GM18499 (cell line): ENCODE results near the gene TBX1.

Experiments
- ATAC-seq: cut with Tn5 transposase; IDR thresholded peaks from one replicate; pipeline ENCODE4 v1.9.1; 2021; ENCODE audit warnings: moderate number of reproducible peaks; ENCODE audit not compliant: insufficient read depth, unreplicated experiment

The TBX1 gene

DNA sequence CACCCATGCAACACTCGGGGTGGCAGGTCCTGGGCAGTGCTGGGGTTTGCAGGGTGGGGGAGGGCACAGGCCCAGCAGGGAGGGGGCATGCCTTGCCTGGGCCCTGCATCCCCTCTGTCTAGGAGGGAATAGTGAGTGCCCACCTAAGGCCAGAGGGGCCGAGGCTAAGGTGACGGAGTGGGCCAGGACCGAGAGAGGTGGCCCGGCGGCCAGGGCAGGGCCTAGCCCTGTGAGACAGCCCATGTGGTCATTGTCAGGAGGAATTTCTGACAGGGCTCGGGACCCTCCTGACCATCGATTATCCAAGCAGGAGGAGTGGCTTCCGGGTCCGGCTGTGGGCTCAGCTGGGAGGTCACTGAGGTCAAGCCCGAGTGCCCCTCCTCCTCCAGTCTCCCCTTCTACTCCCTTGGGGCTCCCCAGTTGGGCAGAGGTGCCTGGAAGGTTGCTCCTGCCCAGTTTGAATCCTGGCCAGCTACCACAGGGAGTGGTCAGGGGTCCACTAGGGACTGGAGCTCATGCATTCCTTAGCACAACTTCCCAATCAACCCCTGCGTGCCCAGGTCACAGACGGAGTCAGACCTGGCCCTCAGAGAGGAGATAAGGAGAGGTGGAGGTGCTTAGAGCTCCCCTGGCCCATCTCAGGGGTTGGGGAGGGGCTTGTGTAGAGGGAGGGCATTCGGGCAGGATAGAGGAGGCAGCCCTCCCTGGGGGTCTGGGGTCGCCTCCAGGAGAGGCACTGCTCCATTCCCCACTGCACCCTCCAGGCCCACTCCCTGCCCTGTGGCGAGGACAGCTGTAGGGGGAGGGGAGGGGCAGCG, 22.5 kb upstream of the TBX1 start:
- ATAC-seq: no peak

DNA sequence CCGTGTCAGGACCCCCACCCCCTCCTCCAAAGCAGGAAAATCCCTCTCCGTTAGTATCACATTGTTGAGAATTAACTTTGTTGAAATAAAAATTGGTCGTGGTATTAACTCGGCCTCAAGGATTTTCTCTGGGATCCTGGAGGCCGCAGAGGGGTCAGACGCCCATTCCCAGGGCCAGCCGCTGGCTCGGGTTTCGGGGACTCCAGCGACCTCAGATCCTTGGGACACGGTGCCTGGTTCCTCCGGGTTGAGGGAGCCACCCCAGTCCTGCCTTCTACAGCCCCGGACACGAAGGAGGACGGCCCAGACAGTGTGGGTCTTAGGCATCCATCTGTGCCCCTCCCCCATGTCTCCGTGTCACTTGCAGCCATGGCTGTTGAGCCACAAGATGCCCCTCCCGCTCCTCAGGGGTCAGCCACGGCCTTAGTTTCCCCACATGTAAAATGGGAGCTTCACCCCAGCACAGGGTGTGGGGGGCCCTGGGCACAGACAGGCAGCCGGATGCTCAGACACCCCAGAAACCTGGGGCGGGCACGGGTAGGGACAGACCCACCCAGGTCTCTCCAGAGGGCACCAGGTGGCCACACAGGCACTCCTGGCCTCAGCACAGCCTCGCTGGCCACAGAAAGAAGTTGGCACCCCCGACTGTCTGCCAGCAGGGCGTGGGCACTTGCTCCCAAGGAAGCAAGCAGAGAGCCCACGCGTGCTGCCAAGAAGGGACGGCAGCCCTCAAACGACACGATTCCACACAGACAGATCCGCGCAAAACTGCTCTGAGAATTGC, 21.7 kb upstream of the TBX1 start:
- ATAC-seq: no peak

DNA sequence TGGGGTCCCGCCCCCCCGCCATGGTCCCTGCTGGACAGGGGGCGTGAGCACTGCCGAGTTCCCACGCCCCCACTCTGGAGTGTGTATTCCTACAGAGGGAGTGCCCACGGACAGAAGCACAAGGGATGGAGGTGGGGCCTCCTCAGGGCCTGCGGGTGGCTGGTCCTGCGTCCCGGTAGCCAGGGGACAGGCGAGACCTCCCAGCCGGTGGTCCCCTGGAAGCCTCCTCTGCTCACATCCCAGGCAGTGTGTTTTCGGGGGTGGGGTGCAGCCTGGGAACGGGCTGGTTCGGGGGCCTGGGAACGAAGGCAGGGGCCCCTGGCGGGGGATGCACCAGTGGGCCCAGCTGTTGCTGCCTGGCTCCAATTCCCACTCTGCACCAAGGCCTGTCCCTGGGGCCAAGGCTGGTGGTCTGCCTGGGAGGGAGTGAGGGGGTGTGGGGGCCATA, 21.1 kb upstream of the TBX1 start:
- no peak for ATAC-seq

DNA sequence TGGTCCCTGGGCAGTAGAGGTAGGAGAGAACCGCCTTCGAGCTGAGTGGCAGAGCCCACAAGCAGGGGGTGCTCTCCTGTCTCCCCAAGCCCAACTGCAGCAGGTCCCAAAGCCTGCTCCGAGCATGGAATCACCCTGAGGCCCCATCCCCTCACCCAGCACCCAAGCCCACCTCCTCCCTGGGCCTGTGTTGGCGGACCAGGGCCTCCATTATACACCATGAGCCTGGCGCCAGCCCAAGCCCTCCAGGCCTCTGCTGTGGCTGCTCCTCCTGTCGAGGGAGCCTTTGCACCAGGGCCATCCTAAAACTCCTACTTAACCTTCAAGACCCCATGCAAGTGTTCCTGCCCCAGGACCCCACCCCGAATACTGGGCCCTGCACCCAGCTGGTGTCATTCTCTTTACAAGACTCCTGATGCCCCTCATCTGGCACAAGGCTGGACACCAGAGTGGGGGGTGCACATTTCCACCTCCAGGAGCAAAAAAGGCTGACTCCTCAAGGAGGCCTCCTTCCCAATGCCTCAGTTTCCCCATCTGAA, 20.6 kb upstream of the TBX1 start:
- ATAC-seq: no peak

DNA sequence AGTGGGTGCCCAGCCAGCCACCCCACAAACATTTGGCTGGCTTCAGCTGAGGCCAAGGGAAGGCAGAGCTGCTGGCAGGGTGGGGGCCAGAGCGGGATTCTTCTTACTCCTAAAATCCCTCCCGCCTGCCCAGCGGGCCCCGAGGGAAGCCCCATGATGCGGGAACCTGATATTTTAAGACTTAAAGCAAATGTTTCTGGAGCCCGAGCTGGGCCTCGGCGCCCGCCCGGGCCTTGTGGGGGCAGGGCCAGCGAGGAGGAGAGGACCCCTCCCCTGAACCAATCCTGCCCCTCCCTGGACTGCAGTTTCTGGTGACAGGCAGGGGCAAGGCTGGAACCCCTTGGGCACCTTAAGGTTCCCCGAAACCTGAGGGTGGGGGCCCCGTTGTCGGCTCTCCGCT, 20.0 kb upstream of the TBX1 start:
- no peak for ATAC-seq

DNA sequence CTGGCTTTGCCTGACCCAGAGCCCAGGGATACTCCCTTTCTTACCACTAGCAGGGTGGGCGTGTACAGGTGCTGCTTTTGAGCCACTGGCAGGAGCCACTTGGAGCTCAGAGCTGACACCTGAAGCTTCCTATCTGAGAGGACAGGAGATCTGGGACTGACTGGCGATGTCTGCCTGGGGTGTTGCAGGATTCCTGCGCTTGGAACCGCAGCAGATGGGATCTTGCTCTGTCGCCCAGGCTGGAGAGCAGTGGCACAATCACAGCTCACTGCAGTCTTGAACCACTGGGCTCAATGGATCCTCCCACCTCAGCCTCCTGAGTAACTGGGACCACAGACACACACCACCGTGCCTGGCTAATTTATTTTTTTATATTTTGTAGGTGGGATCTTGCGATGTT, 19.5 kb upstream of the TBX1 start:
- ATAC-seq: no peak

DNA sequence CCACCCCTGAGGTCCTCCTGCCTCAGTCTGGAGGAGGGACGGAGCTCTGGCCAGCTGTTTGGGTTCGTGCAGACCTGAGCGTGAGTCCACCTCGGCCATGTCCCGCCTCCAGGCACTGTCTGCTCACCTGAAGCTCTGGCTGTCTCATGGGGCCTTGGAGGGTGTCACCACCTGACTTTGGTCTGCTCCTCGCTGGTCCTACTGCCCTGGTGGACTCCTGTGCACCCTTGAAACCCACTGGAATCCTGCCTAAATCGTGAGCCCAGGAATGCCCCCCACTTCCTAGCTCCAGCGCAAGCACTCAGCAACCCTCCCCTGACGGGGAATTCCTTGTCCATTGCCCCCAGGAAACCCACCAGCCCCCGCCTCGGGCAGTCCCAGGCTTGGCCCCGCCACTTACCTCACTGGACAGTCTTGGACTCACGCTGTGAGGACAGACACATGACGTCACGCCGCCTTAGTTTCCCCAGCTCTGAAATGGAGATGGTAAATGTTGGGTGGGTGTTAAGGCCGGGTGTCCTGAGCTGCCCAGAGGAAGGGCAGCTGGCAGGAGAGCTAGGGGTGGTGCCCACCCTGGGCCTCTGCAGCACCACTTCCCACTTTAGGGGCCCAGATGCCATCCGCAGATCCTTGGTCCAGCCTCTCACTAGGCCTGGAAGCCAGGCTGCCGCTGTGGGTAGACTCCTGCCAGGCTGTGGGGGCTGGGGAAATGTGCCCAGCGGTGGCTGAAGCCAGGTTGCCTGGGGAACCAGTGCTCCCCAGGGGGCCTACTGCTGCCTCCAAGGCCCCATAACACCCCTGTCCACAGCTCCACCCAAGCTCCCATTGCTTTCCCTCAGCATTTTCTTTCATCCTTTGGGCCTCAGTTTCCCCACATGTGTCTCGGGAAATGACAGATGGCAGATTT, 18.2 kb upstream of the TBX1 start:
- ATAC-seq: no peak

DNA sequence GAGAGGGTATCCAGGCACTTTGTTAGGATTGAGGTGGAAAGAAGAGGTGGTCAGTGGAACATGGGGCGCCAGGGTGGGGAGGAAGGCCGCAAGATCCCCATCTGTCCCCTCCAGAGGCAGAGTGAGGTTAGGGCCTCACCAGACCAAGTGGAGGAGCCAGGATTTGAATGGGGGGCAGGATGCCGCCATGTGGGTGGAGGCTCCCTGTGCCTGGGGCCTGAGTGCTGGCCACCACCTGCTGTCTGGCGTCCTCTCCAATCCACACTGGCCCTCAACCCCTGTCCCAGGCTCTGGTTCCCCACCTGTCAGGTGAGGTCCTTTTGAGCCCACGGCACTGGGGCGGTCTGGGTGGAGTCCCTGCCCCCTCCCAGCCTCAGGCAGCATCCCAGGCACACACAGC, 17.5 kb upstream of the TBX1 start:
- ATAC-seq: no peak

DNA sequence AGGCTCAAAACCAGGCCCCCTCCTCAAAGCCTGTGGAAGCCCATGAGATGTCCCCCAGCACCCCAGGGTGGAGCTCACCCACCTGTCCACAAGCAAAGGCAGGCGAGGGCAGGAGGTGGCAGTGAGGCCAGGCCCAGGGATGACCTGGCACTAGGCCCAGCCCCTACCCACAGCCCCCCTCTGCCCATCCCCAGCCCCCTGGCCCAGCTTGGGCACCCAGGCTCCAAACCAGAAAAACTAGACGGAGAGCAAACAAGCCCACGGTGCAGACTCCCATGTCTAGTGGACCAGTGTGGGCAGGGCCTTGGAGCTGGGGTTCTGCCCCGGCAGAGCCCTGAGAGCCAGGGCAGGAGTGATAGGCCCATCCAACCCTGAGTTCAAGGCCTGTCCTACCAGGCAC, 16.9 kb upstream of the TBX1 start:
- ATAC-seq: no peak

DNA sequence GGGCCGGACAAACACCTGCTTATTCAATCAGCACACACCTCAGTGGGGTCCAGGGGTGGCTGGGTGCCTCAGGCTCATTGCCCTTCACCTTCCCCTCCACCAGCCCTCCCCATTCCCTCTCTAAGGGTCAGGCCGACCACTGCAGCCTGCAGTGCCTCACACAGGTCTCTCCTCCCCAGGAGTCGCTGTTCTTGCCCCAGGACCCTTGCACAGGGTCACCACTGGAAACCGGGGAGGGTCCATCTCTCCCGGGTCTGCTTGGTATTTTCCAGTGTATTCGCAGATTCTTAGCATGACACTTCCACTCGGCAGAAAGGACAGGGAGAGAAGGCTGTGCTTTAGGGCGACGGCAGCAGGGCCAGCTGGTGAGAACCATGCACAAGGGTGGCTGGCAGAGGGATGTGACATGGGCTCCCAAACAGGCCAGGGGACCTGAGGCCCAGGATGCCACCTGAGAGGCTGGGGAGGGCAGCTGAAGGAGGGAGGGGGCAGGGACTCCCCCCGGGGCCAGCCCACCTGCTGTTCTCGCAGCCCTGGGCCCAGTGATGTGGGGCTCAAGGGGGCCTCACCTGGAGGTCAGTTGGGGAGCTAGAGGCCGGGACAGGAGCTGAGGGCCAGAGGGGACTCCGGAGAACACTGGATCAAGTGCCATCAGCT, 16.1 kb upstream of the TBX1 start:
- ATAC-seq: no peak

DNA sequence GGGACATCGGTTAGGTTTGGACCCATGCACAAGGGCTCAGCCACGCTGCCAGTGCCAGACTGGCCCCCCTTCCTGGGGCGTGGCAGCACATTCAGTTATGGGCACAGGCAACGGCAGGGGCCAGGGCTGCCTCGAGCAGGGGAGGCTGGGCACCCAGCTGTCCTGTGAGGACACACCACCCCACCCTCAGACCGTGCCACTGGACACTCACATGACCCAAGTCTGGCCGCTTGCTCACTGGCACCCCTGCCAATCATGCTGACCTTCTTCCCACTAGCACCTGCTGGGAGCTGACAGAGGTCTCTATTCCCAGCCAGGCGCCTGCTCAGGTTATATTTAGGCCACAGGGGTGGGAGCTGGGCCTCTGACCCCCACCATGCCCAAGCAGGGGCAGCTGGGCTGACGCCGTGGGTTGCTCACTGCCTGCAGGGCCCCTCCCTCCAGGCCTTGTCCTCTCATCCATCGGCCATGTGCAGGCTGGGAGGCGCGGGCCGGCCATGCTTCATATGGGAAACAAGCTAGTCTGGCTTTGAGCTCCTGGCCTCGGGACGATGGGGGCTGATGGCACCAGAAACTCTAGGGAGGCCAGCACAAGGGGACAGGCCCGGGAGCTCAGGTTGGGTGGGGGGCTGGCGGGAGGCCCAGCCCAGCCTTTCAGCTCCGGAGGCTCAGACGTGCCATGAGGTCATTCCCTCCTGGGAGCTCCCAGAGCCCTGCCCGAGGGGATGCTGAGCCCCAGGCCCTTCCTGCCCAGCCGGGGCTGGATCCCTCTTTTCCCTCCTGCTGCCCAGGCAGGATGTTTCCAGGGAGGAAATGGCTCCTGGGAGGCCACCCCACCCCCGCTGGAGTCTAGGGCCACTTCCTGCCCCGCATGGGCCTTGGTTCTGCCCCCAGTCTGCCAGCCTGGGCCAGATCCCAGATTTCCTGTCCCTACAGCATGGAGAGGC, 15.2 kb upstream of the TBX1 start:
- ATAC-seq: no peak

DNA sequence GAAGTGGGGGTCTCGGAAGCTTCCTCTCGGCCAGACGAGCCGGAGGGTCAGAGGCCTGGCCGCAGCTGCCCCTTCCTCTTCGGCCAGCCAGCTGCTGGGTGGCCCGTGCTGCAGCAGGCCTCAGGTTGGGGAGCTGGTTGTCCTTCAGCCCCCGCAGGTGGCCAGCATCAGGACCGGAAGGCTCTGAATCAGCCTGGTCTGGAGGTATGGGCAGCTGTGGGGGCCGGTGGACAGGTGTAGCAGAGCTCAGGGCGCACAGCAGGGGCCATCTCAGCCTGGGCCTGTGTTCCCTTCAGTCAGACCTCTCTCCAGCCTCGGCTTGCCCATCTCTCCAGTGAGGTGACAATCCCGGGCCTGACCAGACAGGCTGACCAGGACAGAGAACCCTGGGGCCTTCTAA, 13.9 kb upstream of the TBX1 start:
- no peak for ATAC-seq

DNA sequence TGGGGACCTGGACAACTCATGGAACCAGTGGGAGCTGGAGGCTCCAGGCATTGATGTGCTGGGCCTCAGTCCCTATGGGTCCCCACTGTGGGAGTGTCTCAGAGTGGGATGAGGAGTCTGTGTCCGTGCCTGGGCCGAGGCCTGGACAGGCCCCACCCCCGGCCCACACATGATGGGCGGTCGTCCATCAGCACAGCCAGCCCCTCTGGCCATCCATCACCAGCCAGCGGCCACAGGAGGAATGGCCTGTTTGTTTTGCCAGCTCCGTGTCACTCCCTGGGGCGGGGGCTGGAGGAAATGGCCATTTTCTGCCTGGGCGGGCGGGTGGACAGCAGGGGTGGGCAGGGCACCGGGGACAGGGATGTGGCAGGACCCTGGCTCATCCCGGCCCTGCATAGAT, 13.0 kb upstream of the TBX1 start:
- no peak for ATAC-seq

DNA sequence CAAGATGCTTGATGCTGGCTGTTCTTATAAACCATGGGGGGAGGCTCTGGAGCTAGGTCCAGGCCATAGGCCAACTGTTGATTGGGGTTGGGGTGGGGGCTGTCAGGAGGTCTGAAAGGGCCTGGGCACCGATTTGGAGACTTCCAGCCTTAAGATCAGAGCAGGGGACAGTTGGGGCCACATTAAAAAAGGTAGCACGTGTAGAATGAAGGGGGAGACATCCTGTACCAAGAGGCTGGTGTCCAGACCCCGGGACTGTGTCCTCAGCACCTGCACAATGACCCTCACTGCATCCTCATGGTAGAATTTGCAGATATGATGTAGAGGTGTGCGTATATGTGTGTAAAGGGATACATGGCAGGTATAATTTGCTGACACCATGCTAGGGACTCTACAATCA, 12.4 kb upstream of the TBX1 start:
- ATAC-seq: no peak

DNA sequence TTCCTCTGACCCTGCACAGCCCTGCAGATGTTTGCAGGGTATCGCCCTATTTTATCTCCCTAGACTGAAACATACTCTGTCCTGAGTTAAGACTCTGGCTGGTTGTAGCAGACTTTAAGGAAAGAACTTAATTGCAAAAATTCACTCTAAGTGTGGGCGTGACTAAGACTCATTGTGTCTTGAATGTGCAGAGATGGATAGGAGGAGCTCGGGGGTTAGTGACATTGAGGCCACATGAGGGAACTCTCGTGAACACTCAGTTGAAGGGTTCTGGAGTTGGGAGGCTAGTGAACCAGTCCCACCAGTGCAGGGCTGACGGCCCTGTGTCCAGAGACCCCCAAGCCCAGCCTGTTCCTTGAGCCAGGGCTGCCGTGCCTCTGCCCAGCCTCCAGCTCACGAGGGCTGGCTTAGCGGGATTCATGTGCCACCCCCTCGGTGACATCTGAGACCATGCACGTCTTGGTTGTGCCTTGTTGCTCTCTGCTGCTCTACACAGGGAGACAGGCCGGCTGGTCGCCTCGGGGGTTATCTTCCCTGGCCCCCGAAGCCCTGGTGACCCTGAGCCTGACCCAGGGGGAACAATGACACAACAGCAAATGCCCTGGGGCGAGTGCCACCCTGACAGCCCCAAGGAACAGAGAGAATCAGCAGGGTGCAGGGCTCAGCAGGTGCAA, 11.4 kb upstream of the TBX1 start:
- no peak for ATAC-seq

DNA sequence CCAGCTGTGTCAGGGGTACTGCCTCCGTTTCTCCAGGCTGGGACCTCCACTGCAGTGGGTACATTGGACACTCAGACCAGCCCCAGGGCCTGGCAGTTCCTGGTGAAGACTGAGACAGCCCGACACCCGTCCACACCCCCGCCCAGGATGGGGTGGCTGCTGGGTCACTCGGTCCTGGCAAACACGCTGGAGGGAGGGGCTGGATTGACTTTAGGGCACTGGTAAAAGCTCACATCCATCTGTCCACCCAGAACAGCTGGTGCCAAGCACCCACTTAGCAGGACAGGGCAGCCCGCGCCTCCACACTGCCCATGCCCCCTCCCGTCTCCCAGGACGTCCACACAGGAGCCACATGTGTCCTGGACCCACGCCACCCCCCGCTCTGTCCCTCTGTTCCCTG, 10.7 kb upstream of the TBX1 start:
- ATAC-seq: no peak

DNA sequence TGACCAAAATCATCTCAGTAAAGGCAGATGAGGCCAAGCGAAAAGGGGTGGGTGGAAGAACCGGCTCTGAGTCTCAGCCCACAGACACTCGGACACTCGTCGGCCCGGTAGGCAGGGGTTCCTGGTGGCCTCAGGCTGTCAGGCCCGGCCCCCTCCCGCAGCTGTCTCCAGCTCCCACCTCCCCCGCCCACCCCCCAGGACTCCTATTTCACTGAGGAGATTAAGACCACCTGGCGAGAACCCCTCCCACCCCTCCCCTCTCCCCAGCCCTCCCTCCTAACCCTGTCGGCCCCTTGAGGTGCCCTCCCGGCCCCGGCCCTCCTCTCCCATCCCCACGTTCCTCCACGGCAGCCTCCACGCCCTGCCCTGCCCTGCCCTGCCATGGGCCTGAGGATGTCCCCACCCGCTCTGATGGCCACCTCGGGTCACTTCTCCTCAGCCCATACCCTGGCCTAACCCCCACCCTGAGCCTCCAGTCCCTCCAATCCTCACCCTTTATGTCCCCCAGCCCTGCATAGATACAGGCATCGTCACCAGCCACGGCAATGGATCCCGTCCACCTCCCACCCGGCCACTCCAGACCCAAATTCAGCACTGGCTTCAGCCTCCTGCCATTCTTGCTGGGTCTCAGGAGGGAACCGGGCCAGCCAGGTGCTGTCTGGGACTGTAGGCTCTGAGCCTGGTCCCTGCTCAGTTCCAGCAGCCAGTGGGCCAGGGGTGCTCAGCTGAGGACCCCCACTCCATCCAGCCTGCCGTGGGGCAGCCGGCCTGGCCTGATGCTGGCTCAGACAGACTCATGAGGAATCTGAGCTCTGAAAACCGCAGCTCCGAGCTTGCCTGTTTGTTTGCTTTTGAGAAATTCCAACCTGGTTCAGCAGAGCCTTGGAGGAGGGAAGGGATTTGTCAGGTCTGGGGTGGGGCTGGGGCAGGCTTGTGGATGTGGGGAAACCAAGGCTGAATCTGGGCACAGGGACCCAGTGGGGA, 9.8 kb upstream of the TBX1 start:
- ATAC-seq: no peak
